Measurements from ENCODE around the gene METTL4.

The METTL4 gene

GRCh38 chr18:2515171-2515787, 56.0 kb downstream of the METTL4 start:
- DNase-seq = no peak

- DNase-seq = no peak
Measured at GRCh38 chr18:2513616-2514015, 57.7 kb downstream of the METTL4 start.

GRCh38 chr18:2512059-2512458, 59.2 kb downstream of the METTL4 start:
- DNase-seq = no peak

- DNase-seq = no peak
Measured at GRCh38 chr18:2511451-2511850, 59.9 kb downstream of the METTL4 start.

- no peak for DNase-seq
Measured at GRCh38 chr18:2510416-2510815, 60.9 kb downstream of the METTL4 start.

- no peak for DNase-seq
Measured at GRCh38 chr18:2508678-2509077, 62.6 kb downstream of the METTL4 start.

- DNase-seq = no peak
Measured at GRCh38 chr18:2508155-2508554, 63.1 kb downstream of the METTL4 start.

GRCh38 chr18:2504642-2505041, 66.7 kb downstream of the METTL4 start:
- DNase-seq = no peak

GRCh38 chr18:2502880-2503279, 68.4 kb downstream of the METTL4 start:
- no peak for DNase-seq

- DNase-seq = no peak
Measured at GRCh38 chr18:2502394-2502793, 68.9 kb downstream of the METTL4 start.

- no peak for DNase-seq
Measured at GRCh38 chr18:2497797-2498196, 73.5 kb downstream of the METTL4 start.

GRCh38 chr18:2495381-2495780, 75.9 kb downstream of the METTL4 start:
- DNase-seq = no peak

GRCh38 chr18:2494921-2495320, 76.4 kb downstream of the METTL4 start:
- no peak for DNase-seq

All from NCI-H1436 (cell line).